ENCODE results near the gene KRT17.

The KRT17 gene

DNA sequence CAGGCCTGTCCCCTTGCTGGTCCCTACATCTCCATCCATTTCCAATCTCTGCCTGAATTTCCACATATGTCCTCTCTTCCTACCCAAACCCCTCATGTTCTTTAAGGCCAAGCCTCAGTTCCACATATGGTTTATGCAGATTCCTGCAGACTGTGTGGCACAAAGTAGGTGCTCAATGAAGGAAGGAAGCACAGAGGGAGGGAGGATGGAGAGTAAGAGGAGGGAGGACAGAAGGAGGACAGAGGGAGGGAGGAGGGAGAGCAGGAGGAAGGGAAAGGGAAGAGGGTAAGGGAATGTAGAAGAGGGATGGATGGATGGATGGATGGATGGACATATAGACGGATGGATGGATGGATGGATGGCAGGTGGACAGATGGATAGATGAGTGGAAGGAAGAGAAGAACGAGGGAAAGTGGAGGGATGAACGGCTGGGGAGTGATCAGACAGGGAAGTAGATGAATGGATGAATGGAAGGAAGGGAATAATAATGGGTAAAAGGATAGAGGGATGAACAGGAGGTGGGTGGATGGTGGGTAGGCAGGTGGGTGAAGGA is 29.9 kb downstream of the KRT17 start:
- FAIRE-seq (no peak), DNase-seq (ENCODE audit: insufficient read length, low spot score) (no peak)
- TF ChIP-seq, protein P1, sequence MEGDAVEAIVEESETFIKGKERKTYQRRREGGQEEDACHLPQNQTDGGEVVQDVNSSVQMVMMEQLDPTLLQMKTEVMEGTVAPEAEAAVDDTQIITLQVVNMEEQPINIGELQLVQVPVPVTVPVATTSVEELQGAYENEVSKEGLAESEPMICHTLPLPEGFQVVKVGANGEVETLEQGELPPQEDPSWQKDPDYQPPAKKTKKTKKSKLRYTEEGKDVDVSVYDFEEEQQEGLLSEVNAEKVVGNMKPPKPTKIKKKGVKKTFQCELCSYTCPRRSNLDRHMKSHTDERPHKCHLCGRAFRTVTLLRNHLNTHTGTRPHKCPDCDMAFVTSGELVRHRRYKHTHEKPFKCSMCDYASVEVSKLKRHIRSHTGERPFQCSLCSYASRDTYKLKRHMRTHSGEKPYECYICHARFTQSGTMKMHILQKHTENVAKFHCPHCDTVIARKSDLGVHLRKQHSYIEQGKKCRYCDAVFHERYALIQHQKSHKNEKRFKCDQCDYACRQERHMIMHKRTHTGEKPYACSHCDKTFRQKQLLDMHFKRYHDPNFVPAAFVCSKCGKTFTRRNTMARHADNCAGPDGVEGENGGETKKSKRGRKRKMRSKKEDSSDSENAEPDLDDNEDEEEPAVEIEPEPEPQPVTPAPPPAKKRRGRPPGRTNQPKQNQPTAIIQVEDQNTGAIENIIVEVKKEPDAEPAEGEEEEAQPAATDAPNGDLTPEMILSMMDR (IDR thresholded peaks at IDR 0.05; ENCODE audit: insufficient read depth, missing control alignments) = no peak

DNA sequence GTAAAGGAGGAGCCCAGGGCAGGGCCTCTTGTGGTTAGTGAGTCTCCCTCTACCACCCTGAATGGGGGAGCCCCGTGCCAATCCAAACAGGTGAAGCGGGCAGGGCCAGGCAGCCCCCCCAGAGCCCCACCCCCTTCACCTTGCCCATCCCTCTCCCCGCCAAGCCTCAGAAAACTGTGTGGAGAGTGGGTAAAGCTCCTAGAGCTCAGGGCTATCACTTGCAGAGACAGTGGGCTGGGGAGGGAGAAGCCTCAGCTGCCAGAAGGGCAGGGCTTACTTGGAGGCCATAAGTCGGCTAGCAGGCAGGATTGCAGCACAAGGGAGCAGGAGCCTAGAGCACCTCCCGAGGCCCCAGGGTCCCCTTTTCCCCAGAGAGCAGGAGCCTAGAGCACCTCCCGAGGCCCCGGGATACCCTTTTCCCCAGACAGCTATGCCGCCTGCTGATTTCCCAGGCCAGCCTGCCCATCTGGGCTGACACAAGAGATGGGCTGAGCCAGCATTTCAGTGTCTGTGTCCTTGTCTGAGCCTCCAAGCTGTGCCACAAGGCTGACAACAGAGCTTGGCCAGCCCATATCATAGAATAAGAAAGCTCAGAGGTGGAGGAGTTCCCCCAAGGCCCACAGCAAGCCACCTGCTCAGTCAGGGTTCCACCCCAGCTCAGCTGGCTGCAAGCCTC is 30.9 kb downstream of the KRT17 start:
- DNase-seq (ENCODE audit: insufficient read length, low spot score) (no peak), FAIRE-seq (no peak)
- TF ChIP-seq, protein P1 (IDR thresholded peaks at IDR 0.05; ENCODE audit: insufficient read depth, missing control alignments) = no peak

DNA sequence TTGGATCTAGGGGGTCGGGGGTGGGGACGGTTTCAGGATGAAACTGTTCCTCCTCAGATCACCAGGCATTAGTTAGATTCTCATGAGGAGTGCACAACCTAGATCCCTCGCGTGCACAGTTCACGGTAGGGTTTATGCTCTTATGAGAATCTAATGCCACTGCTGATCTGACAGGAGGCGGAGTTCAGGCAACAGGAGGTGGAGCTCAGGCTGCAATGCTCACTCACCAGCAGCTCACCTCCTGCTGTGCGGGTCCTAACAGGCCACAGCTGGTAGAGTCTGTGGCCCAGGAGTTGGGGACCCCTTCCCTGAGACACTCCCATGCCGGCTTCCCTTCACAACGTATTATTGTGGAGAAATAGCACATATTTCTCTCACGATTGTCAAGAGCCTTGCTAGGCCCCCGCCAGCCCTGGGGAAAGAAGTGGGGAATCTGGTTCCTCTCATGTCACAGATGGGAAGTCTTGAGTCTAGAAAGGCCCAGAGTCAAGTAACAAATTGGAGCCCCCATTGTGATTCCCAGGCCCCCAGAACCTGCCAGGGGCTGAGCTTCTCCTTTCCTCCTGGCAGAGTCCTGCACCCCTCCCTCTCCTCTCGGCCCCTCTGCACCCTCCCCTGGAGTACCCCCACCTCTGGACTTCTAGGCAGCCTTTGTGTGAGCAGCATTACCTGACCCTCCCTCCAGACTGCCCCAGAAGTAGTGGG is 31.6 kb downstream of the KRT17 start:
- no peak for DNase-seq (ENCODE audit: insufficient read length, low spot score)
- no peak for FAIRE-seq
- TF ChIP-seq, protein P1 (IDR thresholded peaks at IDR 0.05; ENCODE audit: insufficient read depth, missing control alignments) = no peak

DNA sequence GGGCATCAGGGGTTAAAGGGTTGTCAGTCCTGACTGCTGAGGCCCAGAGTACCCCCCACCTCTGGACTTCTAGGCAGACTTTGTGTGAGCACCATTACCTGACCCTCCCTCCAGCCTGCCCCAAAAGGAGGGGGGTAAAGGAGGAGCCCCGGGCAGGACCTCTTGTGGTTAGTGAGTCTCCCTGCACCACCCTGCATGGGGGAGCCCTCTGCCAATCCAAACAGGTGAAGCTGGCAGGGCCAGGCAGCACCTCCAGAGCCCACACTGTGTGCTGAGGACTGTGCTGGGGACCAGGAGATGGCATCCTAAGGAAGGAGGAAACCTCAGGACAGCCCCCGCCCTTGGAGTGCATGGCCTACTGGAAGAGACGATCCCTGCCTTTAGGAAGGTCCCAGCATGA is 35.1 kb downstream of the KRT17 start:
- FAIRE-seq (no peak), DNase-seq (ENCODE audit: insufficient read length, low spot score) (no peak)
- TF ChIP-seq, protein P1 (IDR thresholded peaks at IDR 0.05; ENCODE audit: insufficient read depth, missing control alignments) = no peak

DNA sequence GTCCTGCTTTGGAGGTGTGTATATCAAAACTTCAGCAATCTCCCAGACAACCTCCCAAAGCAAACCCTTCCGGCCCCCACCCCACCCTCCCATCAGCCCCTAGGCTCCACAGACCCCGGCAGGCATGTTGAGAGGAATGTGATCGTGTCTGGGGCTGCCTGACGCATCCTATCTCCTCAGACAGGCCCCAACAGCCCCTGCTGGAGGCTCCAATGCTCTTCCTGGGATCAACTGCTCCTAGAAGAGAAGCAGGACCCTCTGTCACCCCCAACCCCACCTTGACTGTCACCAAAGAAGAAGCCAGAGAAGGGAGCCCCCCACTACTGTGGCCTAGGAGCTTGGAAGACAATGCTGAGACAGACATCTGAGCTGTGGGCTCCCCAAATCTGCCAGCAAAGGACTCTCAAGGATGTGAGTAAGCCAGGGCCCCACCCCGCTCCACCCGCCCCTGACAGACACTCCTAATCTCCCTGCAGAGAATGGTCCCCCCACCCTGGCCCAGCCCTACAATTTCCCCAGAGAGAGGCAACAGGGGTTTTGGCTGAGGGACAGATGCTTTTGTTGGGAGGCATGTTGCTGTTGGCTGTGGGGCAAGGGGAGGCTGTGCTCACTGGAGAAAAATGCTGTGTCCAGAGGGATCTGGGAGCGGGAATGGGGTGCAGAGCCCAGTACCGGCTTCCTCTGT is 36.1 kb downstream of the KRT17 start:
- TF ChIP-seq, protein P1 (IDR thresholded peaks at IDR 0.05; ENCODE audit: insufficient read depth, missing control alignments) = no peak
- DNase-seq (ENCODE audit: insufficient read length, low spot score) = no peak
- FAIRE-seq = no peak

DNA sequence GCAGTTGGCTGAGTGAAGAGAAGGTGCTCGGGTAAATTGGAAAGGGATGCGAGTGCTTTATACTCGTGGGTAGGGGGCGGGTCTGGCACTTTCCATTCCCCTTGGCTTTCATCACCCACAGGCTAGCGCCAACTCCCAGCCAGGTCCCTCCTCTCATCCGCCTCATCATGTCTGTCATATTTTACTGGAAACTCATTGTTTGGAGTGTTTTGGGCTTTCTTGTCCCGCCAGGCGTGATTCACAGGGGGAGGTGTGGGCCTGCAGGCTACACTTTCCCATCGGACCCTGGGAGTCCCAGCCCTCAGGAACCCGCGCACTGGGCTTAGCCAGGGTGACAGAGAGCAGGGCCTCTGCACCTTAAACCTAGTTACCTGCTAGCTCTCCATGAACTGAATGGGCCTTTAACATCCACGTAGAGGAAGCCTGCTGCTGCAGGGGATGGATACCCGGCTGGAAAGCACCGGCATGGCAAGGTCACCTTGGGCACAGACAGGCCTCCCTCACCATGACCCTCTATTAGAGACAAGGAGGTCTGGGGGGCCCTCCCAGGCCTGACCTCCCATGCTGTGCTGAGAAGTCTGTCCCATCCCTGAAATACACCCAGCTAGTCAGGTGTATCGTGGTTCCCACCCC is 37.4 kb downstream of the KRT17 start, which contains the start of gene KRT14:
TSS of gene KRT14 (minus strand) at position 33 of the 633 bp plus-strand sequence. CDS start 61 bp downstream, outside the sequence.
- FAIRE-seq = no peak
- TF ChIP-seq, protein P1 (IDR thresholded peaks at IDR 0.05; ENCODE audit: insufficient read depth, missing control alignments) = no peak
- no peak for DNase-seq (ENCODE audit: insufficient read length, low spot score)
